BJ (cell line): ENCODE data around the gene ANO4. TPM values are rescaled to one million over a fixed set of nuclear protein-coding genes. Genes with fewer than 3 reads are reported as not detected.

Experiments
- CTCF ChIA-PET: fragments of 350-600 bp; formaldehyde crosslinking; extraction: SDS; loops from one replicate; lab custom pipeline; 2021; ENCODE audit warnings: antibody characterized with exemption, inconsistent platforms; lab: Yijun Ruan, JAX
- POLR2A ChIA-PET: fragments of 300-600 bp; sonication (Branson Sonifier 250); formaldehyde crosslinking; extraction: SDS; loops from one replicate; lab custom pipeline; 2021; ENCODE audit warnings: antibody characterized with exemption; lab: Charles Lee
- DNase-seq: peaks from one replicate; pipeline ENCODE4 v3.0.0-alpha.2; 2011; ENCODE audit warnings: low read depth
- H3K27me3 ChIP-seq: 2 replicates; pipeline ENCODE4 v1.6.0; 2011; ENCODE audit warnings: low read length; ENCODE audit not compliant: control insufficient read depth, insufficient read depth
- H3K36me3 ChIP-seq: 2 replicates; pipeline ENCODE4 v1.5.1; 2011; ENCODE audit warnings: low read length; ENCODE audit not compliant: control insufficient read depth, insufficient read depth
- H3K4me3 ChIP-seq: 2 replicates; pipeline ENCODE4 v1.5.1; 2011; ENCODE audit warnings: low read depth, mild to moderate bottlenecking, control low read depth, low read length
- polyA plus RNA-seq: library from polyadenylated mRNA; depleted of rRNA; stranded (reverse); fragments of >200 nt; gene quantifications from 2 replicates; pipeline ENCODE4 v1.2.3, GENCODE V29; 2011
- TF ChIP-seq, protein P1 (sequence below): IDR thresholded peaks from 2 replicates; pipeline ENCODE4 v1.5.1; 2011; ENCODE audit warnings: low read depth, mild to moderate bottlenecking, control low read depth, inconsistent platforms, low read length, moderate library complexity; ENCODE audit not compliant: insufficient read depth

ANO4 gene
- polyA plus RNA-seq, 1 experiment: 7.1 TPM

DNA sequence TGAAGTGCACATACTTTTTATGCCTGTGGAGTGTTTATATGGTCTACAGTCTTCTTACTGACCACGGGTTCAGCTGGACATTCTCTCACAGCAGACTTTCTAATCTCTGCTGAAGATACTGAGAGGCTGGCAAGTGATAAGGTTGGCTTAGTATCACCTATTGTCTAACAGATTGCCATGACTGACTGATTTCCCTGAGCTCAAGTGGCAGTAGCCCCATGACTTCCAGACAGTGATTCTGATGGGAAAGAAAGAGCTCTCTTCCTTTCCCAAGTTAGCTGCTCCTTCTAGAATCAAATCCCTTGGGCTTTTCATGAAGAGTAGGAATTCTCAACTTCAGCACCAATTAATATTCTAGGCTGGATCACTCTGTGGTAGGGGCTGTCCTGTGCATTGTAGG lies 141.4 kb downstream of the ANO4 start:
- ChIA-PET CTCF (interaction anchor here (0.9 kb wide), 1 partner anchor 10 kb away, joined by 4 read pairs; no protein-coding TSS in a partner anchor), POLR2A (no interaction called here)
- DNase-seq: no peak
- H3K27me3 ChIP-seq: no peaks in the 10 kb centered on the region
- no peaks in the 10 kb centered on the region for H3K36me3 ChIP-seq
- no peak overlapping the region for H3K4me3 ChIP-seq
- TF ChIP-seq, protein P1, sequence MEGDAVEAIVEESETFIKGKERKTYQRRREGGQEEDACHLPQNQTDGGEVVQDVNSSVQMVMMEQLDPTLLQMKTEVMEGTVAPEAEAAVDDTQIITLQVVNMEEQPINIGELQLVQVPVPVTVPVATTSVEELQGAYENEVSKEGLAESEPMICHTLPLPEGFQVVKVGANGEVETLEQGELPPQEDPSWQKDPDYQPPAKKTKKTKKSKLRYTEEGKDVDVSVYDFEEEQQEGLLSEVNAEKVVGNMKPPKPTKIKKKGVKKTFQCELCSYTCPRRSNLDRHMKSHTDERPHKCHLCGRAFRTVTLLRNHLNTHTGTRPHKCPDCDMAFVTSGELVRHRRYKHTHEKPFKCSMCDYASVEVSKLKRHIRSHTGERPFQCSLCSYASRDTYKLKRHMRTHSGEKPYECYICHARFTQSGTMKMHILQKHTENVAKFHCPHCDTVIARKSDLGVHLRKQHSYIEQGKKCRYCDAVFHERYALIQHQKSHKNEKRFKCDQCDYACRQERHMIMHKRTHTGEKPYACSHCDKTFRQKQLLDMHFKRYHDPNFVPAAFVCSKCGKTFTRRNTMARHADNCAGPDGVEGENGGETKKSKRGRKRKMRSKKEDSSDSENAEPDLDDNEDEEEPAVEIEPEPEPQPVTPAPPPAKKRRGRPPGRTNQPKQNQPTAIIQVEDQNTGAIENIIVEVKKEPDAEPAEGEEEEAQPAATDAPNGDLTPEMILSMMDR: no peak

DNA sequence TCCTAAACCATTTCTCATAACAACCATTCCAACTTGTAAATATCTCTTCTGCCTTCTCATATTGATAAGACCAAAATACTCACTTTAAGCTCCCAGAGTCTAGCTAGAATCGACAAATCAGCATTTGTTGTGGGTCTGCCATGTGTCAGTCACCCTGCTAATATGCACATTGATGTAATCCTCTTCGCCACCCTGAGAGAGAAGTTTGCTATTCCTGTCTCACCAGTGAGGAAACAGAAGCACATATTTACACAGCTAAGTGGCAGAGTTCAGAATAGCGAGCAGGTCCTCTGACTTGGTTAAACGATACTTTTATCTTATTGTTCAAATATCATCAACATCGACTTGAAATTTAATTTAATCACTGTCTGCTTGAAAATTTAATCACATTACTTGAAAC lies 142.1 kb downstream of the ANO4 start:
- Histone ChIP-seq H3K4me3 (no peak overlapping the region), H3K36me3 (no peaks in the 10 kb centered on the region), H3K27me3 (no peaks in the 10 kb centered on the region)
- TF ChIP-seq, protein P1: no peak
- POLR2A ChIA-PET: no interaction called here
- no peak for DNase-seq
- CTCF ChIA-PET: no interaction called here

DNA sequence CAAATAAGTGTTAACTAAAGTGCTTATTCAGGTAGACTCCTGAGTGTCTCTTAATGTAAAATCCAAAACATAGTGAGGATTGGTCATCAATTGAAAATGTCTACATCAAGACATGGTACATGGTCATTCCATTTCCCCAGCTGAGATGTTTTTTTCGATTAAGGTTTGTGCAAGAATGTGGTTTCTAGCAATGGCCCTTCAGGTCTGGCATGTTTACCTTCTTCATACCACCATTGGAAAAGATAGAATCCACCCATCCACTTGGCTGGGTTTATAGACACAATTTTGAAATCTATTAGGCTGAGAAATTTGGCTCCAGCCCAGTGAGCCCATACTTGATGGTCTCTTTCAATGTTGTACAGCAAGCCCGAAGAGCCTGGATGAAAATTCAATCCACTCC lies 145.9 kb downstream of the ANO4 start:
- H3K4me3 ChIP-seq: no peak overlapping the region
- DNase-seq: no peak
- H3K36me3 ChIP-seq: no peaks in the 10 kb centered on the region
- ChIA-PET POLR2A (no interaction called here), CTCF (interaction anchor here (0.6 kb wide), 1 partner anchor 14 kb away, joined by 3 read pairs; no protein-coding TSS in a partner anchor)
- H3K27me3 ChIP-seq: no peaks in the 10 kb centered on the region
- TF ChIP-seq, protein P1: no peak

DNA sequence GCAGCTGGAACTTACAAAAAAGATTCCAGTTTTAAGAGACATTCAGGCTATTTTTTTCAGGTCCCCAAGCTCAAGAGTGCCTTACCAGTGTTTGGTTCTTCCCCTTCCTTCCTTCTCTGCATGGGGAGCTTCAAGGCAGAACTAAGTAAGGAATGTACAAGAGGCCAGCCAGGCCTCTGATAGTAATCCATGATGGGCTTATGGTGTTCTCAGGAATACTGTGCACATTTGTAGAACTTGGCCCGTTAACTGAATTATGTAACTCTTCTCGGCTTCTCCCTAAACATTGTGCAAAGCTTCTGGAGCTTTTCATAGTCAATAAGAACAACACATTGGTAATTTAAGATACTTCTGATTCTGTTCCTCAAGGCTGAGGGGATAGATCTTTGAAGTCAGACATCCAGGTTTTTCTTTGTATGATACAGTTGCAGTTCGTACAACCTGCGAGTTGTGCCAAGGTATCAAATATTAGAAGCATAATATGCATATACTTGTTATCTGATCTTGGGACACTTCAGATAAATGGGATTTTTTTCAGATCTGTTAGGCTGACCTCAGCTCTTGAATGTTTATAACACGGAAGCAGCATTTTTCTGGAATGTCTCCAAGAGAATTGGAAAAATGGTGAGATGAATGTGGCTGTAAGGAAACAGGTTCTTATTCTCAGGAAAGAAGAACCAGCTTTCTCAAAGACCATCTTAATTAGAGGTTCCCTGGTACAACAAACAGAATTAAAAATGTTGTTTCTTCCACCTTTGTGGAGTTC lies 148.6 kb downstream of the ANO4 start:
- DNase-seq: no peak
- no peak overlapping the region for H3K4me3 ChIP-seq
- H3K27me3 ChIP-seq: no peaks in the 10 kb centered on the region
- H3K36me3 ChIP-seq: no peaks in the 10 kb centered on the region
- CTCF ChIA-PET: no interaction called here
- TF ChIP-seq, protein P1: no peak
- POLR2A ChIA-PET: no interaction called here

DNA sequence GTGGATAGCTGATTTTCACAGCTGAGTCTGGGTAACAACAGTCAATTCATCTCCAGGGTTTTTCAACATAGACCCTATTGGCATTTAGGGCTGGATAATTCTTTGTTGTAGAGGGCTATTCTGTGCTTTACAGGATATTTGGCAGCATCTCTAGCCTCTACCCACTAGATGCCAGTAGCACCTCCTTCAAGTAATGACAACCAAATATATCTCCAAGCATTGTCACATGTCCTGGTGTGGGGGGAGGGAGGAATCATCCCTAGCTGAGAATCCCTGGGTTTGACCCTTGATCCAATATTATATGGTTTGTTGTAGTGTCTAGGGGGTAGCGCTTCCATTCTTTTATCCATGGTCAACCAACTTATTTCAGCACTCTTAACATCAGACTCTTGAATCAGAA lies 157.2 kb downstream of the ANO4 start:
- no peaks in the 10 kb centered on the region for H3K36me3 ChIP-seq
- ChIA-PET CTCF (interaction anchor here (0.8 kb wide), 1 partner anchor 124 kb away, joined by 3 read pairs; no protein-coding TSS in a partner anchor), POLR2A (no interaction called here)
- H3K27me3 ChIP-seq: no peaks in the 10 kb centered on the region
- no peak for DNase-seq
- TF ChIP-seq, protein P1: no peak
- no peak overlapping the region for H3K4me3 ChIP-seq
